Measurements from ENCODE around the gene SERP2.

SERP2 gene

GRCh38 chr13:44411841-44412240 is 38.2 kb downstream of the SERP2 start:
- DNase-seq (ENCODE audit: low read depth) = no peak

DNA sequence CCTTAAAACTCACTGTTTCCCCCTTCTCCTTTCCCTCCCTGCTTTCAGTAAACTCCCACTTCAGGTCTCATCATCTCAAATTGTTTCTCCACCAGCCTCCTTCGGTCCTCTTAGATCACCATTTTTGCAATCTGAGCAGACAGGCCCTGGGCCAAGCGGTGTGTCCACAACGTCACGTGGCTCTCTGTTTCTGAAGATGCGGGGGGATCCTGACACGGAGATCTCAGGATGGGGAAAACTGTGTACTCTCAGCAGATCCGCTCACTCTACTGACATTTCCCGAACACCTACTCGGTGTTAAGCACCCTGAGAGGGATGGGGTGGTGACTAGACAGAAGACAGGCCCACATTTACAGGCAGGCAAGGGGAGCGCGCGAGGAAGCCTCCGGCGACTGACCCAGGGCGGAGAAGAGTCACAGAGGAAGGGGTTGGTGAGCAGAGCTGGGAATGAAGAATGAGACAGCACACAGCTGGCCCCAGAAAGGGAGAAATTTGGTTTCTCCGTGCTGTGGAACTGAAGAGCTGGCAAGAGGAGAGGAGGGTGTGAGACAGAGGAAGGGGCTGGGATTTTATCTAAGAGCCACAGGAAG is 38.8 kb downstream of the SERP2 start:
- no peak for DNase-seq (ENCODE audit: low read depth)

GRCh38 chr13:44413095-44413494 is 39.5 kb downstream of the SERP2 start:
- DNase-seq (ENCODE audit: low read depth) = no peak

DNA sequence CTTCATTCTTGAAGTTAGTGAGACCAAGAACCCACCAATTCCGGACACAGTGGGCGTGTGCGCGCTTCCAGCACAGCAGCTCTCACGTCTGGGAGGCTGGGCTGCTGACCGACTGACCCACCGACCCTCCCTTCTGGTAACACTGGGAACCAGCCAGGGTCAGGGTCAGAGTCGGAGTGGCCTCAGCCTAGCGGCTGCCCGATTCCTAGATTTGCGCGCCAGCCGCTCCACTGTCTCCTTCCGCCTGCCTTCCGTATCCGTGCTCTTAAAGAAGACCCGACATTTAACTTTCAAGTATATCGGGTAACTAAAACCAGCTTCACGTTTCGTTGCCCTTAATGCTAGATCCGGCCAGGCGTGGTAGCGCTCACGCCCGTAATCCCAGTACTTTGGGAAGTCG is 41.1 kb downstream of the SERP2 start:
- DNase-seq (ENCODE audit: low read depth) = no peak

DNA sequence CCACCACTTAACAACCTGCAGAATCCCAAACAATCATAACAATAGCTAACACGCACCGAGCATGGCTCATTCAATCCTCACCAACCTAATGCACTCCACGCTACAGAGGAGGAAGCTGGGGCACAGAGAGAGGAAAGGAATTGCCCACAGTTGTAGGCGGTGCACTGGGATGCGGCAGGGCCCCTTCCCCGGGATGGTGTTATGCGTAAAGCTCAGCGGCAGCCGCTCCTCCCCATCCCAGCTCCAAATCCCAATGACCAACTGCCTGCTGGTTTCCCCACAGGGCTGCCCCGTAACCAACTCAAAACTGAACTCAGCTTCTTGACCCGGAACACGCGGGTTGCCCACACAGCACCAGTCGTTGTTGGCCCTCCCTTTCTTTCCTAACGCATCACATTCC is 42.2 kb downstream of the SERP2 start:
- DNase-seq (ENCODE audit: low read depth) = no peak

DNA sequence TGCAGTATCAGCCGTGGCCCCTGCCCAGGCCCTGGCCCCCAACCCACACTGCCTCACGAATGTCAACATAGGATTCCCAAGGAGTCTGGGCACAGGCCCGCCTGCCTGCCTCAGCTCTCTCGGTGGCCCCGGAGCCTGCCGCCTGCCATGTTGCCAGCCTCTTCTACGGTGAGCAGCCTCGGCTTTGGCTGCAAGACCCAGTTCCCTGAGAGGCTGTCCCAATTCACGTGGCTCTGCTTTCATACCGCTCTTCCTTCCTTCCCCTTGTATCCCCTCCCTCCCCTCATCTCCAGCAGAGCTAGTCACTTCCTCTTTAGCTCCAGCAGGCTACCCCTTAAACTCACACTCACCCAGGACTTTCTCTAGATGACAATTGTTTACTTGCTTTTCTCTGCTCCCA is 42.7 kb downstream of the SERP2 start:
- no peak for DNase-seq (ENCODE audit: low read depth)

DNA sequence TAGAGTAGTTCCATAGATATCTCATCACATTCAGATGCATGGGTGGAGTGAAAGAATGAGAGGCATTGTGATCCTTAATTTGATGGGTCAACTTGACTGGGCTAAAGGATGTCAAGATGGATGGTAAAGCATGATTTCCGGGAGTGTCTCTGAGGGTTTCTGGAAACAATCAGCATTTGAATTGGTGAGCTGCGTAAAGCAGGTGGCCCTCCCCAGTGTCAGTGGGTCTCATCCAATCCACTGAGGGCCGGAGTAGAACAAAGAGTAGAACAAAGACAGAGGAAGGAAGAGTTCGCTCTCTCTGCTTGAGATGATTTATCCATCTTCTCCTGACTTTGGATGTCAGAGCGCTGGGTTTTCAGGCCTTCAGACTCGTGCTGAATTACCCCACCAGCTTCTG is 43.1 kb downstream of the SERP2 start:
- no peak for DNase-seq (ENCODE audit: low read depth)

DNA sequence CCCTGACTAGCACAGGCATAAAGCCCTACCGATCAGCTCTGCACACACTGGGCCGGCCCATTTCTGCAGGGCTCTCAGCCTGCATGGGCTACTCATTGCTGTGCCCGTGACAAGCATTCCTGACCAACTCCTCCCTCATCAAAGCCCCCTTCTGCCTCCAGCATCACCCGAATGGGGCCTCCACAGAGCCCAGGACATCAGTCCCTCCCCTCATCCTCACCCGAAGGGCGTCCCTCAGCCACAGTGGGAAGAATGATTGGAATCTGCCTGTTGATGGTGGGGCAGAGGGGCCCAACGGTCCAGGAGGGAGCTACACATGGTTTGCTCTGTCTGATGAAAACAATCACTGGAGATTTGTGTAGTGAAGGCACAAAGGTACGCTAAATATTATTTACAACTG is 43.8 kb downstream of the SERP2 start:
- DNase-seq (ENCODE audit: low read depth) = no peak

GRCh38 chr13:44417876-44418275 is 44.3 kb downstream of the SERP2 start:
- no peak for DNase-seq (ENCODE audit: low read depth)

DNA sequence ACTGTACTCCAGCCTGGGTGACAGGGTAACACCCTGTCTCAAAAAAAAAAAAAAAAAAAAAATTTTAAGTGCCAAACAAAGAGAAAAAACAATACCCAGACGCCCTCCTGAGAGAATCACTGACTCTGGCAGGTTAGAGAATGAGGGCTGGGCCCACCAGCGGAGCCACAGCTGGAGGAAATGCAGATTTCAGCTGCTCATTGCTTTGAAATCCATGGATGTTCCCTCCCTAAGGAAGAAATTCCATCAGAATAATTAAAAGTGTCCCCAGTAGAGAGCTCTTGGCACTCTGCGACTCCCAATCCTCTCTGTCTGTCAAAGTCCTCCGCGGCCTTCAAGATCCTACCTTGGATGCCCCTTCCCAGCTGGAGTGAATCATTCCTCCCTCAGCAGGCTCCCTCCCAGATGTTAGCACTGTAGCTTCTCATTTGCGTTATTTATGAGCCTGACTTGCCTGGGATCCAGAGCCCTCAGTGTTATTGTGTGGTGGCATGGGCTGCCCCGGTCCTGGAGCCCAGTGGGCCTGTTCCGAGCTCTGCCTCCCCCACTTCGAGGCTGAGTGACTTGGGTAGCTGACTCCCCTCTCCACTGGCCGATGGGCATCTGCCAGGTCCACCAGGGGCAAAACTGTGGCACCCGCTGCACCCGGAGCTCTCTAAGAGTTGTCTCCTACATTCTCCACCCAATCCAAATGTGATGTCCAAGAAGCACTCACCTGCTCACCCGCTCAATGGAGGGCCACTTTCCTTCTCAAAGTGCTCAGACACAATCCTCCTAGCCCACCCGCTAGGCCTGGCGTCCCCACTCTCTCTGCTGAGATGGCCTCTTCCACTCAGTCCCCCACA is 47.0 kb downstream of the SERP2 start:
- no peak for DNase-seq (ENCODE audit: low read depth)

DNA sequence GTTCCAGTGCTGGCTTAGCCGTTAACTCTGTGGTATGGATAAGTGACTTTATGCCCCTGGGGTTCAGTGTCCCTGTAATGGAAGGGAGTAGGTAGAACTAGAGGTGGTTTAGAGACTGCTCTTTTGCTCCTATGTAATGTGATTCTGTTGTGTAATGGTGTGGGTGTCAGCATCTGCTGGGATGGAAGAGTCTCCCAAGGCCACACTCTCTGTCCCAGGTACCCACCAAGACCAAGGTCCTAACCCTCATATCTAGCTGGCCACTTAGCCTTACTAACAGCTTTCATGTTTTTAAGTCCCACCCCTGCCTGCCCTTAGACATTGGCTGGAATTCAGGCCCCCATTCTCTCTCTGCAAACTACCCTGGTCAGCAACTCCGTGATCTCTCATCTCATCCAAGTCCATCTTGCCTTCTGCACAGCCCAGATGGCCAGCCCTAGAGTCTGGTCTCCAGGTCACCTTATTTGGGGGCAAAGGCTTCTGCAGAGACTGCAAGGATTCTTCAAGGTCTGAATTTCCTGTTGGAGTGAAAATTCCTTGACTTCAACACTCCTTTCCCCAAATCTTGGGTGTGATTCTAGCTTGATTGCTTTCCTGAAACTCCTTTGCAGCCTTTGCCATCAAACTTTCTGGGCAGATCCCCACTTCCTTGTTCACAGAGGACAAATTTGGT is 48.4 kb downstream of the SERP2 start:
- no peak for DNase-seq (ENCODE audit: low read depth)

GRCh38 chr13:44422755-44423643 is 49.4 kb downstream of the SERP2 start:
- no peak for DNase-seq (ENCODE audit: low read depth)

- no peak for DNase-seq (ENCODE audit: low read depth)
These were observed 50.2 kb downstream of the SERP2 start for GRCh38 chr13:44423824-44424223.

GRCh38 chr13:44425041-44425814 is 51.6 kb downstream of the SERP2 start:
- DNase-seq (ENCODE audit: low read depth) = no peak

- no peak for DNase-seq (ENCODE audit: low read depth)
These were observed 52.1 kb downstream of the SERP2 start for GRCh38 chr13:44425815-44426078.

DNA sequence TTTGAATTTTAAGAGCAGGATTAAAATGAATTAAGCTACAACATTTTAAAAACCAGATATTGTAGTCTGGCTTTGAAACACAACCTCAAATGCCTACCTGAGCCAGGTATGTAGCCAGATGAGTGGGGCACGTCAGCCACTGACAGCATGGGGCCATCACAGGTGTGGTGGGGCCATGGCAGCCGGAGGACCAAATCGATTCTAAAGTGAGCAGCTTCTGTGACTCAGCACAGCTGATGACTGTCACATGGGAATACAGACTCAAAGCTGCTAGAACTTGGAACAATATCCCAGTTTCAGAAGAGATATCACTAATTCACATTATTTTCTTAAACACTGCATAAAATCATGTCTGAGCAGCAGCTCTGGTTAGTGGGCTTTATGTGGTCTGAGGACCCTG is 52.8 kb downstream of the SERP2 start:
- no peak for DNase-seq (ENCODE audit: low read depth)

- DNase-seq (ENCODE audit: low read depth) = no peak
These were observed 55.7 kb downstream of the SERP2 start for GRCh38 chr13:44429311-44429710.

GRCh38 chr13:44431150-44431549 is 57.5 kb downstream of the SERP2 start:
- no peak for DNase-seq (ENCODE audit: low read depth)

- DNase-seq (ENCODE audit: low read depth) = no peak
These were observed 59.0 kb downstream of the SERP2 start for GRCh38 chr13:44432650-44433049.

DNA sequence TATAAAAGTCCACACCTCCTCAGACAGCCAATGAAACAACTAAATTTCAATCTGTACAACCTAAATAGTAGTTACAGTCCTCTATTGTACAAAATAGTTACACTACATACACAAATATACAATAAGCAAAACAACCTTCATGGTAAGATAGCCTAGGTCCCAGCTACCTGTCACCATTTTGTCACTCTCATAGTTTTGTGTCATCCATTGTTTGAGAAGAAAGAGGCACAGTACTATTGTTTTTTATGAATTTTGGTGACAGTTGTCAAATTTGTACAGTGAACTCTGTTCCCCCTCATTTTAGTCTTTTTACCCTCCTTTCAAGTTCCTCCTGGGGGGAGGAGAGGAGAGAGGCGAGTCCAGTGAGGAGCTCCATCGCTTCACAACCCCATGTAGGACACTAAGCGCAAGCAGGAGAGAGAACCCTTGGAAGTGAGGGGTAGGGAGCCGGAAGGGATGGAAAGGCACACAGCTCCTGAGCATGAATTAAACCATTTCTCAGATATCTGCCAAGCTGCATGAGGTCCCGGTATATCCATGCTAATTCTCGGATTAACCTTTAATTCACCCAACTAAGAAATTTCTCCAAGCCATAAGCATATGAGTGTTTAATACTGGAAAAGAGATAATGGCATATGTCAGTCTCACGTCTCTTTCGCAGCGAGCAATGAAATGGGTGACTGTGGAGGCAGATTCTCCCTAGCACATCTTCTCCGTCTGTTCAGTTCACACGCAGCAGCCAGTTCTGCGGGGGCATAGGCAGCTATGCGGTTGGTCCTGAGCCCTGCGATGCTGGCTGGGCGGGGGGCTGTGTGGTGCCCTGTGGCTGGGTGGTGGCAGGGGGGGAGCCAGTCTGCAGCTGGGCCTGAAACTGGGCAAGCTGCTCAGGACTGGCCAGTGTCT is 60.5 kb downstream of the SERP2 start:
- DNase-seq (ENCODE audit: low read depth) = no peak

DNA sequence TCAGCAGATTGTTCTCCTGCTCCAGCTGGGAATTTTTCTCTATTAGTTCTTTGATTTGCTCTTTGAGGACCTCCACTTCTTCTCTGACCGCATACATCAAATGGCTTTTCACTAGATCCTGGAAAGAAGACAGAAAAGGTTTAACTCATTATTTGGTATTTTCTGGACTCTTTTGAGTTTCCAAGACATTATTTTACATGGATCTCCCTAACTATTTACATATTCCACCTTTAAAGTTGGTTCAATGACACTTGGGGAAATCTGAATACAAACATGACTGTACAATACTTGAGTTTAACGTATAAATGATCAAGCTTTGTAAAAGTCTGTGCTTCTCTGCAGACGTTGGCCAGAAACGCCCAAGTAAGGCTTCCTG is 61.1 kb downstream of the SERP2 start:
- no peak for DNase-seq (ENCODE audit: low read depth)
